Heart left ventricle (tissue), 13 donors: ENCODE data around the gene PHLDA2.

ENCODE experiments used
- POLR2A ChIP-seq, 2 donors: fragments of 450-650 bp; IDR thresholded peaks; one replicate each; pipeline ENCODE4 v1.6.1; 2017; ENCODE audit warnings: antibody characterized with exemption in 2 of 2, mild to moderate bottlenecking in 2 of 2, moderate library complexity in 2 of 2
- TF ChIP-seq, protein P1 (sequence below), 12 donors: fragments of 200-600 bp; sonication (generic) in 4 of 12; IDR thresholded peaks; one replicate each; pipeline versions ENCODE4 v1.5.0 to v1.8.0; 2018 to 2022; ENCODE audit warnings: antibody characterized with exemption in 12 of 12, mild to moderate bottlenecking in 5 of 12
- donor health status: ischemic (EF 13 %, LVEDD 7.1; RV severe dilation, severe dysfunction).
- donor health status: DM: no; HTN: yes; CAD: no.
- donor health status: DM: no; HTN: no; CAD: no.
- donor health status: ischemic (EF 25% LVEDD 6.9; RV normal size, moderate dysfunction).
- donor health status: ischemic (EF 25% LVEDD 5.7; RV mildly dilated, moderate dysfunction).
- donor health status: ischemic (EF 35%, LVEDD 5.7; RV mildly dilated, moderate dysfunction).
- donor health status: nonischemic (EF 11% LVEDD 7.7; RV severe dilation, severe dysfunction).
- donor health status: DM: yes; HTN: yes; CAD: no.
- donor health status: PGD.
- donor health status: ischemic (EF 29% LVEDD 5.4; RV normal size, mild dysfunction).
- donor health status: nonischemic (EF 23%, LVEDD 6.1; RV moderate dilation, normal function).

DNA sequence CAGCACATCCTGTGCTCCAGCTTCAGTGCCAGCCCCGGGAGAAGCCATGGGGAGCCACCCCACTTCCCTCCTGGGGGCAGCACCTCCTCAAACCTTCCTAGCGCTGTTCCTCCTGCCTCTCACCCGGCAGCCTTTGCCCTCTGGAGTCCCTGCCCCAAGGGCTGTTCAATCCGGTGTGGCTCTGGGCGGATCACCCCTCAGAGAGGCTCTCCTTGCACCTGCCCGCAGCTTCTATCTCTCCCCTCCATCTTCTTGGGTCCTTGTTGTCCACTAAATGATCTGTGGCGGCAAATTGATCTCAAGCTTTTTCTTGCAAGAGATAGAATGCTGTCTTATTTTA, 25.6 kb downstream of the PHLDA2 start:
- no peak for TF ChIP-seq POLR2A (IDR thresholded peaks at IDR 0.05)
- TF ChIP-seq, protein P1, sequence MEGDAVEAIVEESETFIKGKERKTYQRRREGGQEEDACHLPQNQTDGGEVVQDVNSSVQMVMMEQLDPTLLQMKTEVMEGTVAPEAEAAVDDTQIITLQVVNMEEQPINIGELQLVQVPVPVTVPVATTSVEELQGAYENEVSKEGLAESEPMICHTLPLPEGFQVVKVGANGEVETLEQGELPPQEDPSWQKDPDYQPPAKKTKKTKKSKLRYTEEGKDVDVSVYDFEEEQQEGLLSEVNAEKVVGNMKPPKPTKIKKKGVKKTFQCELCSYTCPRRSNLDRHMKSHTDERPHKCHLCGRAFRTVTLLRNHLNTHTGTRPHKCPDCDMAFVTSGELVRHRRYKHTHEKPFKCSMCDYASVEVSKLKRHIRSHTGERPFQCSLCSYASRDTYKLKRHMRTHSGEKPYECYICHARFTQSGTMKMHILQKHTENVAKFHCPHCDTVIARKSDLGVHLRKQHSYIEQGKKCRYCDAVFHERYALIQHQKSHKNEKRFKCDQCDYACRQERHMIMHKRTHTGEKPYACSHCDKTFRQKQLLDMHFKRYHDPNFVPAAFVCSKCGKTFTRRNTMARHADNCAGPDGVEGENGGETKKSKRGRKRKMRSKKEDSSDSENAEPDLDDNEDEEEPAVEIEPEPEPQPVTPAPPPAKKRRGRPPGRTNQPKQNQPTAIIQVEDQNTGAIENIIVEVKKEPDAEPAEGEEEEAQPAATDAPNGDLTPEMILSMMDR (IDR thresholded peaks at IDR 0.05): no peak
